MM.1S (cell line): ENCODE measurements around the gene CHEK1.

ENCODE experiments used
- DNase-seq: peaks from one replicate; pipeline ENCODE4 v3.0.0-alpha.2; 2015
- H2AFZ ChIP-seq: fragments of 300-600 bp; sonication (generic); 2 replicates; pipeline ENCODE4 v1.6.0; 2016; ENCODE audit warnings: antibody characterized with exemption, low read length
- H3F3A ChIP-seq: fragments of 300-600 bp; sonication (generic); 2 replicates; pipeline ENCODE4 v1.6.1; 2016; ENCODE audit warnings: mild to moderate bottlenecking, antibody characterized with exemption, low read length, moderate library complexity, mixed read lengths; ENCODE audit not compliant: insufficient read depth
- H3K27ac ChIP-seq: fragments of 300-600 bp; sonication (generic); 2 replicates; pipeline ENCODE4 v1.5.1; 2016; ENCODE audit warnings: mild to moderate bottlenecking, low read length
- H3K27me3 ChIP-seq: fragments of 300-600 bp; sonication (generic); replicated peaks from 2 replicates; pipeline ENCODE4 v1.6.0; 2016; ENCODE audit warnings: low read length; ENCODE audit not compliant: insufficient read depth
- H3K36me3 ChIP-seq: fragments of 300-600 bp; sonication (generic); replicated peaks from 2 replicates; pipeline ENCODE4 v1.6.1; 2016; ENCODE audit warnings: mild to moderate bottlenecking, low read length, mixed read lengths; ENCODE audit not compliant: insufficient read depth
- H3K4me1 ChIP-seq: fragments of 300-600 bp; sonication (generic); 2 replicates; pipeline ENCODE4 v1.6.1; 2016; ENCODE audit warnings: low read length, mixed read lengths
- H3K4me2 ChIP-seq: fragments of 300-600 bp; sonication (generic); 2 replicates; pipeline ENCODE4 v1.6.0; 2016; ENCODE audit warnings: low read depth, low read length
- H3K4me3 ChIP-seq: fragments of 300-600 bp; sonication (generic); 2 replicates; pipeline ENCODE4 v1.5.1; 2016; ENCODE audit warnings: low read length, mixed read lengths
- H3K79me2 ChIP-seq: fragments of 300-600 bp; sonication (generic); 2 replicates; pipeline ENCODE4 v1.6.1; 2016; ENCODE audit warnings: mixed run types, low read length, mixed read lengths
- H3K9ac ChIP-seq: fragments of 300-600 bp; sonication (generic); 2 replicates; pipeline ENCODE4 v1.6.1; 2016; ENCODE audit warnings: low read length, mixed read lengths
- H3K9me2 ChIP-seq: fragments of 300-600 bp; sonication (generic); replicated peaks from 2 replicates; pipeline ENCODE4 v1.6.1; 2016; ENCODE audit warnings: mild to moderate bottlenecking, low read length, mixed read lengths; ENCODE audit not compliant: insufficient read depth
- H3K9me3 ChIP-seq: fragments of 300-600 bp; sonication (generic); replicated peaks from 2 replicates; pipeline ENCODE4 v1.6.1; 2016; ENCODE audit warnings: mild to moderate bottlenecking, low read length, mixed read lengths; ENCODE audit not compliant: insufficient read depth
- H4K20me1 ChIP-seq: fragments of 300-600 bp; sonication (generic); 2 replicates; pipeline ENCODE4 v1.6.1; 2016; ENCODE audit warnings: mild to moderate bottlenecking, low read length, moderate library complexity, mixed read lengths; ENCODE audit not compliant: insufficient read depth
- CTCF ChIP-seq: fragments of 300-600 bp; sonication (generic); IDR thresholded peaks from 2 replicates; pipeline ENCODE4 v1.5.1; 2016; ENCODE audit warnings: antibody characterized with exemption, low read length, mixed read lengths
- EZH2 ChIP-seq: fragments of 300-600 bp; sonication (generic); optimal IDR thresholded peaks from 2 replicates; pipeline ENCODE3; 2017; ENCODE audit warnings: low read depth, mild to moderate bottlenecking, antibody characterized with exemption, low read length, mixed read lengths
- EZH2phosphoT487 ChIP-seq: fragments of 300-600 bp; sonication (generic); IDR thresholded peaks from 2 replicates; pipeline ENCODE4 v1.6.1; 2018; ENCODE audit warnings: antibody characterized with exemption, low read length

Gene CHEK1

GRCh38 chr11:125587480-125587879, 37.5 kb upstream of the CHEK1 start:
- Histone ChIP-seq H3K4me1 (no peaks in the 10 kb centered on the region), H2AFZ (no peak overlapping the region), H3K4me2 (no peak overlapping the region), H3K9ac (no peak overlapping the region), H3F3A (0 out of 2 replicates have a peak, but pooled peaks cover 7% of the 10 kb centered on the region), H3K79me2 (peaks cover 8% of the 10 kb centered on the region; the same call in 1 of the 2 replicates), H3K27ac (no peak overlapping the region), H4K20me1 (no peaks in the 10 kb centered on the region), H3K36me3 (peaks cover under 1% of the 10 kb centered on the region), H3K27me3 (no peaks in the 10 kb centered on the region), H3K9me3 (no peaks in the 10 kb centered on the region), H3K9me2 (no peaks in the 10 kb centered on the region), H3K4me3 (no peak overlapping the region)
- no peak for TF ChIP-seq EZH2phosphoT487
- no peak for TF ChIP-seq EZH2
- TF ChIP-seq CTCF, result no peak
- DNase-seq, result no peak

DNA sequence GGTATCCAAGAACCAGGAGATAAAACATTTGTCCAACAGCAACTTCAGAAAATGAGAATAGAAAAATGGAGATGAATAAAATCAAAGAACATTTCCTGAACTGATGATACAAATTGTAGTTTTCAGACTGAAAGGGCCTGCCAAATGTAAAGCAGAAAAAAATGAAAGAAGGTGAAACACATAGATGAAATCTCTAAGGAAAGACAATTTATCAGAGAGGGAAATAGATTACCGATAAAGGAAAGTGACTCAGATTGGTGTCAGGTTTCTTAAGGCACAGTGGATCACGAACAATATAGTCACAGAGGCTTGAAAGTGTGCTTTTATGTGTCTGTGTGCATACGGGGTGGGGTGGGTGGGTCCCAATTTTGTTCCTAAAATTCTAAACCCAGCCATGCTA, 36.5 kb upstream of the CHEK1 start:
- Histone ChIP-seq H3K9me2 (no peaks in the 10 kb centered on the region), H3K27me3 (no peaks in the 10 kb centered on the region), H3K9ac (no peak overlapping the region), H4K20me1 (no peaks in the 10 kb centered on the region), H2AFZ (no peak overlapping the region), H3K27ac (no peak overlapping the region), H3K4me2 (no peak overlapping the region), H3K9me3 (no peaks in the 10 kb centered on the region), H3K4me1 (no peaks in the 10 kb centered on the region), H3K79me2 (peaks cover 17% of the 10 kb centered on the region), H3K36me3 (no peaks in the 10 kb centered on the region), H3F3A (0 out of 2 replicates have a peak, but pooled peaks cover 4% of the 10 kb centered on the region), H3K4me3 (no peak overlapping the region)
- no peak for DNase-seq
- TF ChIP-seq EZH2phosphoT487 (no peak), CTCF (no peak), EZH2 (no peak)

DNA sequence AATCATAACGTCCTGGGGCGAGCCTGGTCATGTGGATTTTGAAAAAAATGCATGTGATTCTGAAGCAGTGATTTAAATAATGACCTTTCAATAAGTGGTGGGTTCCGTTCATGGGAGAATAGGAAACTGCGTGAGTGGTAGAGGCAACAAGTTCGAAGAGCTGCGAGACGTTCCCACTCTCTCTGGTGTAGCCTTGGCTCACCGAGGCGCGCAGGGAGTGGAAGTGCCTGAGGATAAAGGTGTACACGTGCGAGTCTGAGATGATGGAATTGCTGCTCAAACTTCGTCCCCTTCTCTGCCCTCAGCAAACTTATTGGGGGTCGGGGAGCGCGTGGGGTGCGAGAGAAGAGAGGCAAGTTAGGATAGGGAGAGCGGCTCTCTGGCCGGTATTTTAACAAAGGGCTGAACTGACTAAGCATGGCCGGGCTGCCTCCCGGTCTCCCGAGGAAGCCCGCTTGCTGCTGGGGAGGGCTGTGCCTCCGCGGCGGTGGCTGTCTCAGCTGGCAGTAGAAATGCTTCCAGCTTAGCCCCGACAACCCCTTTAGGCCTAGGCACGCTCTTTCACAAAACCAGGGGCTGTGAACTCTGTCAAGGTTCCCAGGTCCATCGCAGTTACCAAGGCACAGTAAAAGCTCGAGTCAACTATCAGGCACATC, 33.2 kb upstream of the CHEK1 start:
- Histone ChIP-seq H2AFZ (peak overlapping the region; percentile 88), H3K27me3 (no peaks in the 10 kb centered on the region), H3F3A (0 out of 2 replicates have a peak, but pooled peaks cover 3% of the 10 kb centered on the region), H3K27ac (peak overlapping the region; percentile 80), H3K4me1 (peaks cover 11% of the 10 kb centered on the region), H3K4me3 (peak overlapping the region; percentile 77), H3K9me2 (no peaks in the 10 kb centered on the region), H3K4me2 (peak overlapping the region; percentile 79), H3K9ac (peak overlapping the region; percentile 89), H4K20me1 (no peaks in the 10 kb centered on the region), H3K79me2 (peaks cover 50% of the 10 kb centered on the region), H3K9me3 (no peaks in the 10 kb centered on the region), H3K36me3 (peaks cover 3% of the 10 kb centered on the region; the same call in 1 of the 2 replicates)
- TF ChIP-seq EZH2phosphoT487, result no peak
- no peak for TF ChIP-seq EZH2
- no peak for TF ChIP-seq CTCF
- DNase-seq, result peak; percentile 10
